Fibroblast of lung (primary cell): ENCODE results near the gene WIPF1. TPM values are rescaled to one million over a fixed set of nuclear protein-coding genes. Genes with fewer than 3 reads are reported as not detected.
"Not testable (repeated sequence)": the region's sequence is repeated elsewhere in the genome, so short reads cannot be mapped to it uniquely, and the experiment has no call there.

Experiments
- DNase-seq, 2 donors: peaks; one replicate each; pipeline versions ENCODE4 v3.0.0 to v3.0.0-alpha.2; 2010; ENCODE audit warnings: low read depth in 2 of 2
- H2AFZ ChIP-seq: 2 replicates; pipeline ENCODE4 v1.5.1; 2012; ENCODE audit warnings: low read length, control low read depth, inconsistent platforms
- H3K27ac ChIP-seq: 2 replicates; pipeline ENCODE4 v1.5.1; 2011; ENCODE audit warnings: low read length, control low read depth; ENCODE audit not compliant: insufficient read depth
- H3K27me3 ChIP-seq: 2 replicates; pipeline ENCODE4 v1.5.1; 2011; ENCODE audit warnings: mild to moderate bottlenecking, low read length; ENCODE audit not compliant: control insufficient read depth, insufficient read depth
- H3K36me3 ChIP-seq: 2 replicates; pipeline ENCODE4 v1.5.1; 2011; ENCODE audit warnings: low read length; ENCODE audit not compliant: control insufficient read depth, insufficient read depth
- H3K4me1 ChIP-seq: 2 replicates; pipeline ENCODE4 v1.5.1; 2011; ENCODE audit warnings: low read length; ENCODE audit not compliant: control insufficient read depth, insufficient read depth; ENCODE audit errors: extremely low read depth
- H3K4me2 ChIP-seq: 2 replicates; pipeline ENCODE4 v1.5.1; 2011; ENCODE audit warnings: low read length, control low read depth; ENCODE audit not compliant: insufficient read depth; ENCODE audit errors: extremely low read depth
- H3K4me3 ChIP-seq, 4 experiments: fragments of 200-600 bp in 1 of 4; sonication (generic) in 1 of 4; replicated peaks in 1 of 4; 2 replicates each; pipeline ENCODE4 v1.5.1; 2011 to 2016; ENCODE audit warnings: low read length in 4 of 4, low read depth in 3 of 4, mild to moderate bottlenecking in 3 of 4, control low read depth in 2 of 4, inconsistent platforms in 1 of 4, mixed read lengths in 1 of 4; ENCODE audit not compliant: insufficient read depth in 1 of 4; ENCODE audit errors: control extremely low read depth in 1 of 4
- H3K79me2 ChIP-seq: 2 replicates; pipeline ENCODE4 v1.5.1; 2012; ENCODE audit warnings: mild to moderate bottlenecking, low read length, inconsistent platforms; ENCODE audit not compliant: control insufficient read depth, insufficient read depth
- H3K9ac ChIP-seq: 2 replicates; pipeline ENCODE4 v1.5.1; 2011; ENCODE audit warnings: mild to moderate bottlenecking, low read length, control low read depth; ENCODE audit not compliant: insufficient read depth
- H3K9me3 ChIP-seq: 2 replicates; pipeline ENCODE4 v1.5.1; 2012; ENCODE audit warnings: low read depth, low read length; ENCODE audit not compliant: control insufficient read depth, insufficient read depth
- H4K20me1 ChIP-seq: 2 replicates; pipeline ENCODE4 v1.5.1; 2011; ENCODE audit warnings: low read length; ENCODE audit not compliant: control insufficient read depth, insufficient read depth; ENCODE audit errors: extremely low read depth
- CTCF ChIP-seq, 2 donors: IDR thresholded peaks in 1 of 2; conservative IDR thresholded peaks in 1 of 2; 1 replicate in 1 of 2; 2 replicates in 1 of 2; pipeline ENCODE4 v1.5.1; 2011 to 2012; ENCODE audit warnings: low read length in 2 of 2, control low read depth in 1 of 2, inconsistent platforms in 1 of 2, low read depth in 1 of 2, mild to moderate bottlenecking in 1 of 2
- EZH2 ChIP-seq: IDR thresholded peaks from 2 replicates; pipeline ENCODE4 v1.5.1; 2012; ENCODE audit warnings: low read length, control low read depth, mild to moderate bottlenecking; ENCODE audit errors: missing control alignments
- polyA plus RNA-seq, 2 donors: library from polyadenylated mRNA; depleted of rRNA in 1 of 2; stranded (reverse) in 1 of 2; unstranded in 1 of 2; fragments of >200 nt; gene quantifications; 2 replicates each; pipeline ENCODE4 v1.2.1, GENCODE V29; 2011 to 2012; ENCODE audit warnings: missing spikeins in 1 of 2
- total RNA-seq: library from RNA; depleted of rRNA; stranded (reverse); fragments of >200 nt; gene quantifications from 2 replicates; pipeline ENCODE4 v1.2.1, GENCODE V29; 2014

The WIPF1 gene
- total and polyA plus RNA-seq, 2 donors (not counting 1 experiment from before 2014, with no cell fraction given): 10.7 to 23.6 TPM

- Histone ChIP-seq H2AFZ (no peak overlapping the region), H3K4me1 (no peaks in the 10 kb centered on the region), H3K9ac (no peak overlapping the region), H3K4me2 (no peak overlapping the region), H4K20me1 (no peaks in the 10 kb centered on the region), H3K9me3 (no peaks in the 10 kb centered on the region), H3K36me3 (no peaks in the 10 kb centered on the region), H3K4me3 (no peak overlapping the region), H3K27me3 (no peaks in the 10 kb centered on the region), H3K79me2 (no peaks in the 10 kb centered on the region), H3K27ac (no peak overlapping the region)
- no peak for DNase-seq
- no peak for TF ChIP-seq CTCF (conservative IDR thresholded peaks at IDR 0.05 in 1 of 2, IDR thresholded peaks at IDR 0.05 in 1 of 2; ENCODE audit: low read depth in 1 of 2, low read length in 2 of 2)
- TF ChIP-seq EZH2: no peak
Observed at GRCh38 chr2:174551697-174552096, 45.9 kb downstream of the WIPF1 start.

GRCh38 chr2:174548646-174549045, 49.0 kb downstream of the WIPF1 start:
- H2AFZ ChIP-seq, H3K9me3 ChIP-seq, H3K36me3 ChIP-seq, H3K4me3 ChIP-seq, H3K27me3 ChIP-seq, H3K4me1 ChIP-seq, H4K20me1 ChIP-seq, DNase-seq, H3K27ac ChIP-seq, H3K79me2 ChIP-seq, H3K4me2 ChIP-seq, H3K9ac ChIP-seq: not testable (repeated sequence)

- not testable (repeated sequence) for H3K27ac ChIP-seq, H3K79me2 ChIP-seq, H3K27me3 ChIP-seq, H2AFZ ChIP-seq, H3K4me2 ChIP-seq, DNase-seq, H4K20me1 ChIP-seq, H3K36me3 ChIP-seq, H3K4me3 ChIP-seq, H3K4me1 ChIP-seq, H3K9ac ChIP-seq, H3K9me3 ChIP-seq
Observed at GRCh38 chr2:174548021-174548420, 49.6 kb downstream of the WIPF1 start.

GRCh38 chr2:174546519-174547506, 50.8 kb downstream of the WIPF1 start:
- Histone ChIP-seq H3K79me2 (no peaks in the 10 kb centered on the region), H3K9me3 (no peaks in the 10 kb centered on the region), H3K4me2 (no peak overlapping the region), H3K4me3 (no peak overlapping the region), H3K27ac (no peak overlapping the region), H3K9ac (no peak overlapping the region), H2AFZ (no peak overlapping the region), H3K36me3 (no peaks in the 10 kb centered on the region), H3K27me3 (peaks cover 8% of the 10 kb centered on the region), H4K20me1 (no peaks in the 10 kb centered on the region), H3K4me1 (no peaks in the 10 kb centered on the region)
- TF ChIP-seq EZH2 (no peak), CTCF (conservative IDR thresholded peaks at IDR 0.05 in 1 of 2, IDR thresholded peaks at IDR 0.05 in 1 of 2; ENCODE audit: low read depth in 1 of 2, low read length in 2 of 2) (peak; percentile 41 to 56)
- peak; percentile 10 to 43 for DNase-seq
